K562 (cell line): Measurements from ENCODE around the gene NTSR1.

Experiments
- CBFB ChIP-seq: sonication (generic); formaldehyde crosslinking; IDR thresholded peaks from 2 replicates; pipeline ENCODE4 v1.4.0; 2020; ENCODE audit warnings: mild to moderate bottlenecking, missing genetic modification reagents
- POLR2AphosphoS5 ChIP-seq: IDR thresholded peaks from 2 replicates; pipeline ENCODE4 v1.6.1; 2011; ENCODE audit warnings: mild to moderate bottlenecking, low read depth, low read length, moderate library complexity; ENCODE audit not compliant: control insufficient read depth, insufficient read depth
- ZNF57 ChIP-seq: fragments of 450-650 bp; formaldehyde crosslinking; IDR thresholded peaks from 2 replicates; pipeline ENCODE4 v1.4.0; 2020; ENCODE audit warnings: mild to moderate bottlenecking, moderate library complexity

GRCh38 chr20:62703853-62704228 is 4.8 kb upstream of the NTSR1 start:
- no peak for TF ChIP-seq POLR2AphosphoS5
- no peak for TF ChIP-seq CBFB (CRISPR knock-in tag)
- no peak for TF ChIP-seq ZNF57 (CRISPR knock-in tag)
